ENCODE measurements around the gene GSX2.

DNA sequence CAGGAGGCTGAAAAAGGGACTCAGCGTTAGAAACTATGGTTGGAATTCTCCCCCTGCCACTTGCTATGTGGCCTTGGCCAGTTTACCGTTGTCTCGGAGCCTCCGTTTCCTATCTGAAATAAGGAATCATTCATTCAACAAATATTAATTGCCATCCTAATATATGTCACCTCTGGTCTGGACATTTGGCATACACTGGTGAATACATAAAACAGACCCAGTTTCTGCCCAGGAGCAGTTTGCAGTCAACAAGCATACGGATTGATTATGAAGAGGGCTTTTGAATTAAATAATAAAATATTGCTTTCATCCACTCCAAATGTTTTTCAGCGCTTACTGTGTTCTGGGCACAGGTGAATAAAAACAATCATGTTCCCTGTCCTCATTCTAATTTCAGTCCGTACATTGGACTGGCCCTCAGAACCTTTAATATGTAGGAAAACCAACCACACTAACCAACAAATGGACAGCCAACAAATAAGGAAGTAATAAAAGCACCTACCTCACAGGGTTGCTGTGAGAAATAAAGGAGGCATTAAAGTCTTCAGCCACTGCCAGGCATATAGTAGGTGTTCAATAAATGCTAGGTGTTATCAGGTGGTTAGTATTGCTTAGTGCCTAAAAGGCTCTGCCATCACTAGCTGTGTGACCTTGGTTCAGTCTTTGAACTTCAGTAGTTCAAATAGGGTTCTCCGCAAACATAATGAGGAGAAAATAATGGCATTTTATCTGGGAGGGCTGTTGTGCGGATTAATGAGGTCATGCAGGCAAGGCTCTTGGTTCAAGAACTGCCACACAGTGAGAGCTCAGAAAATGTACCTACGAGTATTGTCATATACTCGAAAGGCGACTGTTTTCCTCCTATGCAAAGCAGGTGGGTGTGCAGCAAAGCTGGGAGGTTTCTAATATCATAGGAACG lies 7.3 kb upstream of the GSX2 start:
- TF ChIP-seq POLR2A (IDR thresholded peaks at IDR 0.05; ENCODE audit: low read depth, low read length) (no peak), TAF1 (IDR thresholded peaks at IDR 0.05; ENCODE audit: low read depth, low read length) (no peak), POLR2AphosphoS5 (IDR thresholded peaks at IDR 0.05; ENCODE audit: low read depth, low read length) (no peak), SPI1 (IDR thresholded peaks at IDR 0.05; ENCODE audit: low read depth, low read length) (no peak), POU2F2 (IDR thresholded peaks at IDR 0.05; ENCODE audit: low read depth, low read length) (no peak), PAX5 (IDR thresholded peaks at IDR 0.05; ENCODE audit: insufficient read depth, low read length, severe bottlenecking) (no peak)
